HG03280 (cell line): ENCODE data around the gene C2orf92.

Experiments
- ATAC-seq: cut with Tn5 transposase; IDR thresholded peaks from one replicate; pipeline ENCODE4 v1.9.1; 2021; ENCODE audit warnings: mild to moderate bottlenecking, moderate library complexity; ENCODE audit not compliant: unreplicated experiment

C2orf92 gene

DNA sequence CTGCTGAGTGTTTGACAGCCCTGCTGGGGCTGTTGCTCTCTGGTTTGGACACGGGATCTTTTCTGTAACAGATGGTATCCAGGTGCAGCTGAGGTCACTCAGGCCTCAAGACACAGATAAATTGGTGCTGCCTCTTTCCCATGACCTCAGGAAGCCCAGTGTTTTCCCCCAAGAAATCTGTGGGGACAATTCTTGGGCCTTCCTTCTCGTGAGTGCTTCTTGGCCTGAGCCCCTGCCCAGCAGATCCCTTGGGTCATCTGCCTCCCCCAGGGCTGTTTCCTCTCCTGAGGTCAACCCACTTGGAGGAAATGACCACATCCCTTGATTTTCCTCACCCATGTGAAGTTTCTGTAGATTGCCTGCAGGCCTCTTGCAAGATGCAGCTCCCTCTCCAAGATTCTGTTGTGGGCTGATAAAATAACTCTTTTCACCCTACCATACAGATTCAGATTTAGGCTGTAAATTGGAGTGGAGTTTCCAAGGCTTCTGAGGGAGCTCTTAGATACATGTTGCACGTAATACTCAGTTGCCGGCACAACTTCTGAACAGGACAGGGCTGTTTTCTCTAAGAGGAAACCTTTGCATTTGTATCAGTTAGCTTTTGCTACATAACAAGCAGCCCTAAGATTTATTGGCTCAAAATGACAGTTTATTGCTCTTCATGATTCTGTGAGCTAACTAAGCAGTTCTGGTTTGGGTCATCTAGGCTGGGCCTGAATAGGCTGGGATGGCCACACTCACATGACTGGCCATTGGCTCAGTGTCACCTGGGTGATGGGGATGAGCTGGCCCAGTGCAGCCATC is 57.0 kb downstream of the C2orf92 start:
- no peak for ATAC-seq

DNA sequence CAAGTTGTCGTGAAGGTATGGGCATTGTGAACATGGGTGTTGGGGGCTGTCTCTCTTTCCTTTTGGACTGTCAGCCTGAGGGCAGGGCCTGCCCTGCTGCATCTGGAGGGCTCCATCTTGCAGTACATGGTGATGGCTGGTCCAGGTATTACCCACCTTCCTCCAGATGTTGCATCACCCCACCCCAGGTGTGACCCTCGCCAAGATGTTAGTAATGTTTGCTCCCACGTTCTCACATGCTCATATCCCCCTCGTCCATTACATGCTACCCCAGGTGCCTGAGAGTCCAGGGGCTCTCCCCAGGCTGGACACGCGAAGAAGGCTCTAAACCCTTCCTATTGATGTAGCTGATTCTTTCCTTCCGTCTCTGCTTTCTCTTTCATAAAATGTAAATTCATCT is 57.8 kb downstream of the C2orf92 start:
- no peak for ATAC-seq

DNA sequence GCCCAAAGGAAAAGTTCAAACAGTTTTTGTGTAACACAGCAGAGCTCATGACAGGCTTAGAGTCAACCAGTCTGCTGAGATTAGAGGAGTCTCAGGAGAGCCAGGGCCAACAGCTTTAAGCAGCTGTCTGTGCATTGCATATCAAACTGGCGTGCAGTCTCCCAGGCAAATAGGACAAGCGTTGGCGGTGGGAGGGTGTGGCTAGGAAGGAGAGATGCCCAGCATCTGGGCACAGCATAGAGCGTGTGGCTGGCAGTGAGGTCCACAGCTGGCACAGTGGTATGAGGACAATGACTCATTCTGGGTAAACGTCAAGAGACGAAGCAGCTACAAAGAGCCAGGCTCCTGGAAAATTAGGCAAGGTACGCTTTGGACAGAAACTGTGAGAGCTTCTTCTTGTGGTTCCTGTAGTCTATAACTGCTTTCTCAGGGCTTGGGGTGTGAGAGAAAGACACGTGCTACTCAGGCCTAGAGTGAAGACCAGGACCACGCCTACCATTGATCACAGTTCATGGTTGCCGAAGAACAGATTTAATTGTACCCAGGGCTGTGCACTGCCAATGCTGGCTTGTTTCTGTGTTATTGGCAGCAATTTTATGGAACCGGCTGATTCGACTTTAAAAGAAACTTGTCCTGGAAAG is 58.7 kb downstream of the C2orf92 start:
- no peak for ATAC-seq

DNA sequence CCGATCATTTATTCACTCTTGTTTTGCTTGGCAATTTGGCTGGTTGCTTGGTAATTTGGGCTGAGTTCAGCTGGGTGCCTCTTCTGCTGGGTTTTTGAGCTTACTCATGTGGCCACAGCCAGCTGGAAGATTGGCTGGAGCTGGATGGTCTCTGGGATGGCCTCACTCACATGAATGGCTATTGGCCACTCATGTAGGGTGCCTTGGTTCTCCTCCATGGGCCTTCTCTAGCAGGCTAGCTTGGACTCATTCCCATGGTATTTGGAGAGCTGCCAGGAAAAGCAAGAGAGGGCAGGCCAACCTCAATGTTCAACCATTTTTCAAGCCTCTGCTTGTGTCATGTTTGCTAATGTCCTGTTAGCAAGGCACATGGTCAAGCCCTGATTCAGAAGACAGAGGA is 60.7 kb downstream of the C2orf92 start:
- no peak for ATAC-seq

DNA sequence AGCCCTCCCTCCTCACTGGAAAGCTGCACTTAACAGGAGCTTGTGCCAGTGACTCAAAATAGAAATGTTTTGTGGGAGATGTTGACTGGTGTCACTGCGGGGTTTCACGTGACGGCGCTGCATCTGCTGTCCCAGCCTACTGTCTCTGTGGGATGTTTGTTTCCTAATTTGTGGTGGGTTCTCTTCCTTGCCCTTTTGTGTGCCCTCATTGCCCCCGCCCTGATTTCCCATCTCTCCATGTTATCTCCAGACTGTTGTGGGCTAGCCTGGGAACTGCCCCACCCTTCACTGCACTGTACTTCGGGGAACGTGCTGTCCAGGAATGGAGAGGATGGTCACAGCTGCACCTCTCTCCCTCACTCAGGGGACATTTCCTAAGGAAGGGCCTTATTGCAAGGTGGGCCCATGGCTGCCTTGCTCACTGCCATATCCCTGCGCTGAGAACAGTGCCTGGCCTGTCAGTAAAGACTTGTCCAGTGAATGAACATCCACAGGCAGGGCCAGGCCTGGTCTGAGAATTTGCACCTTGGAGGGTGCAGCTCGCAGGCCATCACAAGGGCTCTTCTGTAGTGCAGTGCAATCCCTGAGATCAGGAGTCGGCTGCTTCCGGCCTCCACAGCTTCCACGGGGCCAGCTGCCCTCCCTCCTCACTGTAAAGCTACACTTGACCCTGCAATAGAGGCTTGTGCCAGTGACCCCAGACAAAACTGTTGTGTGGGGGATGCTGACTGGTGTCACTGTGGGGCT is 61.9 kb downstream of the C2orf92 start:
- no peak for ATAC-seq

DNA sequence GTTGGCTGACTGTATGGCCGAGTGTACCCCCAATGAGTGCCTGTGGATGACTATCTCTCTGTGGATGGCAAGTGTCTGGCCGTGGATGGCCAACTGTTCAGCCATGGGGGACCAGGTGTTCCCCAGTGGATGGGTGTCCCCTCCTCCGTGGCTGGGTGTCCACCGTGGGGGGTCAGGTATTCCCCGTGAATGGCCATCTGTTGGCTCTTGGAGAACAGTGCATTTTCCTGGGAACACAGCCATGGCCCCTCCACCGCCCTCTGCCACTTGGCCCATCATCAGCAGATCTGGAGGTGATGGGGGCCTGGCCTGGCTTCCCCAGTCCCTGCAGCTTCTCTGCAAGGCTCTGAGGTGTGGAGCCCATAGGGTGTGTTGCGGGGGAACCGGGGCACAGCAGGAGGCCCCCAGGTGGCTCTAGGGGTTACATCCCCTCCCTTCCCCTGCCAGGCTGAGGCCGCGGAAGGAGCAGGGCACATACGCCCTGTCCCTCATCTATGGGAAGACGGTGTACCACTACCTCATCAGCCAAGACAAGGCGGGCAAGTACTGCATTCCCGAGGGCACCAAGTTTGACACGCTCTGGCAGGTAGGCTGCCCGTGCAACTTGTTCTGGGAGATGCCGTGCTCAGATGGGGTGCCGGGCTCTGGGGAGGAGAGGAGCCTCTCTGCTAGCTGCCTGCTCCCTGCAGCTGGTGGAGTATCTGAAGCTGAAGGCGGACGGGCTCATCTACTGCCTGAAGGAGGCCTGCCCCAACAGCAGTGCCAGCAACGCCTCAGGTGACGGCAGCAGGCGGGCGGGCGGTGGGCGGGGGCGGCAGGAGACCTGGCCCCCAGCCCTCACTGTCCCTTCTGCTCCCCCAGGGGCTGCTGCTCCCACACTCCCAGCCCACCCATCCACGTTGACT is 63.2 kb downstream of the C2orf92 start:
- no peak for ATAC-seq

DNA sequence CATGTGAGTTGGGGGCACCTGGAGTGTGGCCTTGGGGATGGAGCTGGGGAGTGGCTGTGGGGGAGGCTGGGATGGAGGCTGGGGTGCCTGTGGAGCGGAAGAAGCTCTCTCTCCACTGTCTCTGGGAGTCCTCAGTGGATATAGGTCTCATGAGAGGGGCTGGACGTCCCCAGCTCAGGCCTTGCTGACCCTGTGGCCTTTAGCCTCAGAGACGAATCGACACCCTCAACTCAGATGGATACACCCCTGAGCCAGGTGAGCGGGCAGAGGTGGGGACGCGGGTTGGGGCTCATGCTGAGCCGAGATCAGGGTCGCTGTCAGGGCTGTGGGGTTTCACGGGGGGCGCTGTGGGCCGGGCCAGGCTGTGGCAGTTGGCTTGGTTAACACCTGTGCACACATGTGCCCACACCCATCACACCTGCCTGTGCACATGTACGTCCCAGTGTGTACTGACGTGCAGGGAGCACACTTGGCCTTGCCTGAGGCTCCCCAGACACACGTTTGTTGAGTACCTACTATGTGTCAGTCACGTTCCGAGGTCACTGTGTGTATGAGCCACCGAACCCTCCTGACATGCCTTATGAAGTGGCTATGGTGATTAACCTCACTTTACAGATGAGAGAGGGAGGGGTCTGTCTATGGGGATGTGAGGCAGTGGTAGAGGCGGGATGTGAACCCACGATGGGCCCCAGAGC is 64.0 kb downstream of the C2orf92 start:
- no peak for ATAC-seq

DNA sequence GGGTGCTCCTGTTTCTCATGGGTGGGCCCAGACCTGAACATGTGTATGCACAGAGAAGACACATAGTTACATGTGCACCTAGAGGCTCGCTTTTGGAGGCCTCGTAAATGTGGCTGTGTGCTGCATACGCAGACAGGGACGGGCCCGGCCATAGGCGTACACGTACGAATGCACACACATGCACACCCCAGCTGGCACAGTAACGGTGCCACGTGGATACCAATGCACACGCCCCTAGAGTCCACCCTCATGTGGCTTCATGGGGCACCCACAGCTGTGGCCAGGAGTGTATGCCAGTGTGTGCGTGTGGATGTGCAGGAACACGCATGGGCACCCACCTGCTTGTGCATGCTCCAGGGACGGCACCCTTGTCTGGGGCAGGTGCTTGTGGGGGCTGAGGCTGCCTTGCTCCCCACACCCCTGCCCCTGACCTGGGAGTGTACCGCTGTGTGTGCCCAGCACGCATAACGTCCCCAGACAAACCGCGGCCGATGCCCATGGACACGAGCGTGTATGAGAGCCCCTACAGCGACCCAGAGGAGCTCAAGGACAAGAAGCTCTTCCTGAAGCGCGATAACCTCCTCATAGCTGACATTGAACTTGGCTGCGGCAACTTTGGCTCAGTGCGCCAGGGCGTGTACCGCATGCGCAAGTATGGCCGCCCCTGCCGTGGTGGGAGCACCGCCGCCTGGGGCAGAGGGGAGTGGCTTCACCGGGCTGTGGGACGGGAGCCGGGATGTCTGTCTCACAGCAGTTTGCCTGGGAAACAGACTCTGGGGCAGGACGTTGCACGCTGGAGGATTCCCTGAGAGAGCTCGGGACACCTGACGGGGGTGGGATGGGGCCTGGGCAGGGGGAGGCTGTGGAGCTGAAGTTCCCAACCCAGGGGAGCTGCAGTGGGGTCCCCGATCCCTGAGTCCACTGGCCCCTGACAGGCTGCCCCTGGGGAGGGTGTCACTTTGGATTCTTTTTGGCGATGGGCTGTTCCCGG is 64.8 kb downstream of the C2orf92 start:
- no peak for ATAC-seq

DNA sequence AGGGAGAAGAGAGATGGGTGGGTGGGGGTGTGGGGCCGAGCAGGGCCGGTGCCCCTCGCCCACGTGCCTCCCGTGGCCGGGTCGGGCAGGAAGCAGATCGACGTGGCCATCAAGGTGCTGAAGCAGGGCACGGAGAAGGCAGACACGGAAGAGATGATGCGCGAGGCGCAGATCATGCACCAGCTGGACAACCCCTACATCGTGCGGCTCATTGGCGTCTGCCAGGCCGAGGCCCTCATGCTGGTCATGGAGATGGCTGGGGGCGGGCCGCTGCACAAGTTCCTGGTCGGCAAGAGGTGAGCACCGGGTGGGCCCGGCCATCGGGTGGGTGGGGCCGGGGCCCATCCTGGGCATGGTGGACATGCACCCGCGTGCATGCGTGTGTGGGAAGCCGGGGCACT is 65.6 kb downstream of the C2orf92 start:
- no peak for ATAC-seq

DNA sequence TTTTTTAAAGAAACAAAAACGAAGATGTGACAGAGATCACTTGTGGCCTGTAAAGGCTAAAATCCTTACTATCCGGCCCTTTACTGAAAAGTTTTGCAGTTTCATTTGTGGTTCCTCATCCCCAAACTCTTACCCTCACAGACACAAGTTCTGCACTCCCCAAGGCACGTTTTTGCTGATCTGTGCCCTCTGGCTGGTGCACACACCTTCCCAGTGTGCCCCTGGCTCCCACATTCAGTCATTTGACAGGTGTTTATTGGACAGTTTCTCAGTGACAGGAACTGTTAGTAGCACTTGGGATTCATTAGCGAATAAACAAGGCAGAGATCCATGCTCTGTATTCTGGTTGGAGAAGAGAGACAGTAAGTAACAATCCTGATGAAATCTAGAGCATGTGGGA is 66.7 kb downstream of the C2orf92 start:
- no peak for ATAC-seq

DNA sequence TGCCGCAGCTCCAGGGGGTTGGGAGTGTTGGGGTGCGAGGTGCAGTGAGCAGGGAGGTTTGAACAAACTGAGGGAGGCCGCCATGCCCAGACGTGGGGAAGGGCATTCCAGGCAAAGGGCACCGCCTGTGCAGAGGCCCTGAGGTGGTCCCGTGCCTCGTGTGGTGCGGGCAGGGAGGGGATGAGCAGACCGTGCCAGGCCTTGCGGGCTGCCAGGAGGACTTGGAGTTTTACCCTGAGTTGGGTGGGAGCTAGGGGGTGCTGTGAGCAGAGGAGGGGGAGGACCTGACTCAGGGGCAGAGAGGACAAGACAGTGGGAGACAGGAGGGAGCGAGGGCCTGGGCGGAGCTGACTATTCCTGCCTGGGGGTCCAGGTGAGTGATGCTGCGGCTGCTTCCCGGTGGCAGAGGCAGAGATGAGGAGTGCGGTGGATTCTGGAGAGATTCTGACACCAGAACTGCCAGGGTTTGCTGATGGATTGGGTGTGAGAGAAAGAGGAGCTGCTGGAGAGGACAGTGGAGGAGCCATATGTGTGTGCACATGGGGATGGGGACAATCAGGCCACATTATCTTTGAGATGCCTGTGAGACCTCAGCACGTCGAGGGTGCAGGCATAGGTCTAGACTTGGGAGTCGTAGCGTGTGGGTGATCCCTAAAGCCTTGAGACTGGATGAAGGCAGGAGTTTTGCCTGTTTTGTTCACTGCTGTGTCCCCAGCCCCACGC is 67.3 kb downstream of the C2orf92 start:
- no peak for ATAC-seq

DNA sequence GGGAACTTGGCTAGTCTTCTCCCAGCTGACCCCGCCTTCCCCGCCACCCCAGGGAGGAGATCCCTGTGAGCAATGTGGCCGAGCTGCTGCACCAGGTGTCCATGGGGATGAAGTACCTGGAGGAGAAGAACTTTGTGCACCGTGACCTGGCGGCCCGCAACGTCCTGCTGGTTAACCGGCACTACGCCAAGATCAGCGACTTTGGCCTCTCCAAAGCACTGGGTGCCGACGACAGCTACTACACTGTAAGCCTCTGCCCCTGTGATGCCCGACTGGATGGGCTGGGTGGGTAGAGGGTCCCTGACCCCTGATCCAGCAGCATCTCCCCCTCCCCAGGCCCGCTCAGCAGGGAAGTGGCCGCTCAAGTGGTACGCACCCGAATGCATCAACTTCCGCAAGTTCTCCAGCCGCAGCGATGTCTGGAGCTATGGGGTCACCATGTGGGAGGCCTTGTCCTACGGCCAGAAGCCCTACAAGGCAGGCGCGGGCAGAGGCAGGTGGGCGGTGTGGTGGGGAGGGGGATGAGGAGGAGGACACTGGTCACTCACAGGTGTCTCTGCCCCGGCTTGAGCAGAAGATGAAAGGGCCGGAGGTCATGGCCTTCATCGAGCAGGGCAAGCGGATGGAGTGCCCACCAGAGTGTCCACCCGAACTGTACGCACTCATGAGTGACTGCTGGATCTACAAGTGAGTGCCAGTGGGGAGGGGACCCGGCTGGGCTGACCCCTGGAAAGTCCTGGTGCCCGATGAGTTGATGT is 68.1 kb downstream of the C2orf92 start:
- ATAC-seq = no peak

DNA sequence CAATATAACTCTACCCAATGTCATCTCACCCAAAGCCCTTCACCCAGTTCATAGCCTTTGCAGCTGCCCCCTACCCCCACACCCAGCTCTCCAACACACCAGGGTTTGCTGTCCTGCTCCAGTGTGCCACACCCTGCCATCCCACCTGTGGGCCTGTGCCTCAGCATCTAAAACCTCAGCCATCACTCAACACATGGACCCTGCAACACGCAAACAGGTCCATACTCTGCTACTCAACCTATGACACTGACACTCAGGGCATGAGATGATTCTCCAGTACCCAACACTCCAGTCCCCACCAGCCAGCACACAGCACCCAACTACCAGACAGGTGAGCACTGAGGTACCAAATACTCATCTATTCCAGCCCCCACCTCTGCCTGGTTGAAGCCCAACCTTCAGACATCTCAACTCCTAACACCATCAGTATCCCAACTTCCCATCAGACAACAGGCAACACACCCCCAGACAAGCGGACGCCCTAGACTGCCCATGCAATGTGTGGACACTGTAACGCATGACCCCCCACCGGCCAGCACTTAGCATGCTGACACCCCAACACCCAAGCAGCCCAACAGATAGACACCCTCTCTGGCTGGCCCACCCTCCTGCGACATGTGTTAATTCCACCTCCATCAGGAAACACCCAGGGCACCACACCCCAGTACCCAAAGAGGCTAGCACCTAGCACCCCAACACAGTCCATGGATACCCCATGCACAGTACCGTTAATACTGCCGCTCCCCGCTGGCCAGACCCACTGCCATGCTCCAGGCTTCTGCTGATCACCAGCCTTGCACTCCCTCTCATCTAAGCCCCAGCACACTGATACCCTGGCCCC is 68.9 kb downstream of the C2orf92 start:
- no peak for ATAC-seq

DNA sequence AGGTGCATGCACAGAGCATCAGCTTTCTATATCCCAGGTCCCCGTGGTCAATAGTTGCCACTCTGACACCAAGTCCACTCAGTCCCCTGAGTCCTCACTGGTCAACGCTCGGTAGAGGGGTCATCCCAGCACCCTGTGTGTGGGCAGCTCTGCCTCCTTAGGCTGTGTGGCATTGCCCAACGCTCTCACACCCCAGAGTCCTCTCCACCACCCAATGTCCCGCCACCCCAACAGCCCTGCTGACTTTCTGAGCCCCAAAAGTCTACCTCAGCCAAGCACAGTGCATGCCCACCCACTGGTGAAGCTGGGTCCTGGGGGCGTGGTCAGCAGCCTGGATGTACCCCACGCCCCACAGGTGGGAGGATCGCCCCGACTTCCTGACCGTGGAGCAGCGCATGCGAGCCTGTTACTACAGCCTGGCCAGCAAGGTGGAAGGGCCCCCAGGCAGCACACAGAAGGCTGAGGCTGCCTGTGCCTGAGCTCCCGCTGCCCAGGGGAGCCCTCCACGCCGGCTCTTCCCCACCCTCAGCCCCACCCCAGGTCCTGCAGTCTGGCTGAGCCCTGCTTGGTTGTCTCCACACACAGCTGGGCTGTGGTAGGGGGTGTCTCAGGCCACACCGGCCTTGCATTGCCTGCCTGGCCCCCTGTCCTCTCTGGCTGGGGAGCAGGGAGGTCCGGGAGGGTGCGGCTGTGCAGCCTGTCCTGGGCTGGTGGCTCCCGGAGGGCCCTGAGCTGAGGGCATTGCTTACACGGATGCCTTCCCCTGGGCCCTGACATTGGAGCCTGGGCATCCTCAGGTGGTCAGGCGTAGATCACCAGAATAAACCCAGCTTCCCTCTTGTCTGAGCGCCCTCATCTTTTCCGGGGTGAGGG is 69.7 kb downstream of the C2orf92 start:
- no peak for ATAC-seq

DNA sequence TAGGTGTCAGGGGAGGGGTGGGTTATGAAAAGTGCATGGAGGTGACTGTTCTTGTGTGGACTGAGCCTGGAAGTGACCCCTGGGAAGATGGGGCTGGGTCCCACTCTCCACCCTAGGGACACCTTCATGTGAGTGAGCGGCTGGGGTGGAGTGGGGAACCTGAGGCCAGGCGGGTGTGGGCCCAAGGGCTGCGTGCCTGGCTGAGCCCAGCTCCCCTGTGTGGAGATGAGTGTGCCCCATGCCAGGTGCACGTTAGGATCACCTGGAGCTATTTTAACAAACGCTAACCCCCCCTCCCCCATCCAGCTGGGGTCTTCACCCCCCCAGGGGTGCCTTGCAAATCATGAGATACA is 70.4 kb downstream of the C2orf92 start:
- ATAC-seq = no peak

DNA sequence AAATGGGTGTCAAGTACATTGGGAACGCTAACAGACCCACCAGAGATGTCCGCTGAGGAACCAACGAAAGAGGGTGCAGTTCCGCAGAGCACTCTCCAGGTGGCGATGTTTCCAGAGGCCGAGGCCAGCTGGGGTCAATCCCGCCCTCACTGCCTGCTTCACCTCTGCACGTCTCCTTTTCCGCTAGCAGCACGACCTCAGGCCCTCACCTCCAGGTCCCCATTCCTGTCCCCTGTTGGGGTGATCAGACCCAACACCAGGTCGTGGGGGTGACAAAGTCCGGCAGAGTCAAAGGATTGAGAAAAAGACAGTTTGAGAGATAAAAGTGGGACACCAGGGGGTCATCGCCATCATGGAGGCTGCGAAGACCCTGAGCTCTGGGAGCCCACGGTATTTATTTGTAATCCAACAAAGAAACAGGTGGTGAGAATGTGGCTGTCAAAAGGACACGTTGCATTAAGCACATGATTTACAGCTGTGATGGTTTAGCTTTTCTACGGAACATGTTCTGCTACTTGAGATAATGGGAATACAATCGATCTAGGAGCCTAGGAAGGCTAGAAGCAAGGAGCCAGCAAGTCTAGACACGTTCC is 71.2 kb downstream of the C2orf92 start:
- peak; percentile 48 for ATAC-seq
